Motor neuron (in vitro differentiated cells): ENCODE measurements around the gene PPL. TPM values are rescaled to one million over a fixed set of nuclear protein-coding genes. Genes with fewer than 3 reads are reported as not detected.
A peak's percentile ranks its signal among the peaks of the same experiment; 100 is the strongest.

ENCODE experiments used
- ATAC-seq, 8 experiments: fragments of 200-7000 bp; cut with Tn5 transposase; replicated peaks in 6 of 8; 2 replicates each; pipeline ENCODE4 v1.8.0; 2021; ENCODE audit warnings: mild to moderate bottlenecking in 8 of 8, moderate library complexity in 8 of 8
- H3K27ac ChIP-seq, 2 donors: fragments of 250-450 bp; sonication (Bioruptor Pico); 2 replicates each; pipeline ENCODE4 v1.9.0; 2021; ENCODE audit warnings: antibody characterized with exemption in 2 of 2, mild to moderate bottlenecking in 2 of 2, moderate library complexity in 1 of 2
- H3K4me1 ChIP-seq, 2 donors: fragments of 250-450 bp; sonication (Bioruptor Pico); replicated peaks in 1 of 2; 2 replicates each; pipeline ENCODE4 v1.6.1; 2021; ENCODE audit warnings: antibody characterized with exemption in 2 of 2, mild to moderate bottlenecking in 2 of 2, moderate library complexity in 1 of 2
- H3K4me3 ChIP-seq, 5 donors: fragments of 250-450 bp; sonication (Bioruptor Pico); 2 replicates each; pipeline ENCODE4 v1.9.0; 2021; ENCODE audit warnings: antibody characterized with exemption in 5 of 5, mild to moderate bottlenecking in 5 of 5, moderate library complexity in 4 of 5
- WGBS, 10 experiments: fragments of 450-650 bp; shearing (Covaris generic); methylation state at CpG; one replicate each; pipeline ENCODE4 v1.0.0; 2022; 5-methylcytosine and 5-hydroxymethylcytosine counted together
- in situ Hi-C, 9 experiments: fragments of 400-800 bp; cut with MboI; loops; one replicate each; pipeline ENCODE4 v1.15.0; 2021; ENCODE audit warnings: low sequenced_read_pairs in 9 of 9, low pct_unique_long_range_greater_than_20kb in 2 of 9; ENCODE audit not compliant: unreplicated experiment in 9 of 9
- total RNA-seq, 8 experiments: library from RNA; unstranded; fragments of 300-600 nt; gene quantifications; 2 replicates each; pipeline versions ENCODE4 v1.2.3 to v1.2.4, GENCODE V29; 2022

The PPL gene
- total RNA-seq, 8 experiments from 2014 or later, result 0.92 to 357 (median 3.6) TPM

DNA sequence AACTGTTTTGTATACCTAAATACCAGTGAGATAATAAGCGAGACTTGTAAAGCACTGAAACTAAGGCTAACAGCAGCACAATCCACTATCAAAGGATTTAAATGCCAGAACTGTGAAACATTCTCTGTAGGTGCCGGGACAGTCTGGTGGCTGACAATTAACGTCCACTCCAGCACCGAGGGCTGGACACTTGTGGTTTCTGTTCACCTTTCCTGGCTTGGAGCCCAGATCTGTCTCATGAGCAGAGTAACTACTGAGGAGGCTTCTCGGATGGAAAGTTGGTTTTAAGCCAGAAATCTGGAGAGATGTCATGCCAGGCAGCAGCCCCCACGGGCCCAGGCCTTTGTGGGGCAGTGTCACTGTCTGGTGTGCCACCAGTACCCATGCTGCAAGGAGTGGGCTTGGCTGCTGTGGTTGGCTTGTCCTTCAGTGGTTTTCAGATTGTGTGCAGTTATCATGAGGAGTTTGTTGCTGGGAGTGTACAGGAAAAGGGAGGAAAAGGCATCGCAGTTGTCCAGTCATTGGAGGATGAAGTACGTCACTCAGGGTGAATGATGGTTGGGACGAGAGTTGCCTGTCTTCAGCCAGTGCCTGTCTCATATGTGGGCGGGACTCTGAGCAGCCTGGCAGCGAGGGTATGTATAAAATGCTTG, 54.2 kb downstream of the PPL start:
- H3K27ac ChIP-seq, result no peak overlapping the region
- no peak overlapping the region for H3K4me3 ChIP-seq
- in situ Hi-C loops, result no loop called here
- WGBS, 10 experiments, result 49 to 100% (median 95%) methylated on average over 1 to 10 of the region's 11 CpGs; no CpG with 5 or more reads in 2 of the 10 experiments
- no peaks in the 10 kb centered on the region for H3K4me1 ChIP-seq
- peak; percentile 18 to 86 (median 34) for ATAC-seq

GRCh38 chr16:4882000-4882632, 54.8 kb downstream of the PPL start:
- ATAC-seq, result peak in 6 of 8 experiments; percentile 6 to 90 (median 23)
- in situ Hi-C loops, result no loop called here
- 0 to 100% (median 64%) methylated on average over 1 to 11 of the region's 14 CpGs; no CpG with 5 or more reads in 1 of the 10 experiments for WGBS, 10 experiments
- Histone ChIP-seq H3K4me1 (no peaks in the 10 kb centered on the region), H3K27ac (no peak overlapping the region), H3K4me3 (no peak overlapping the region)

- H3K4me1 ChIP-seq, result no peaks in the 10 kb centered on the region
- in situ Hi-C loops, result no loop called here
- ATAC-seq, result no peak
- 77 to 100% (median 94%) methylated on average over 1 to 11 of the region's 17 CpGs; no CpG with 5 or more reads in 2 of the 10 experiments for WGBS, 10 experiments
- H3K4me3 ChIP-seq, result no peak overlapping the region
- H3K27ac ChIP-seq, result no peak overlapping the region
Observed at GRCh38 chr16:4880006-4880580, 56.9 kb downstream of the PPL start.

- Histone ChIP-seq H3K4me3 (no peak overlapping the region), H3K27ac (no peak overlapping the region), H3K4me1 (no peaks in the 10 kb centered on the region)
- peak in 1 of 8 experiments; percentile 5 for ATAC-seq
- WGBS, 10 experiments, result 0 to 100% (median 57%) methylated on average over 1 to 4 of the region's 4 CpGs
- in situ Hi-C loops, result no loop called here
Observed at GRCh38 chr16:4879049-4879448, 57.9 kb downstream of the PPL start.

- H3K4me1 ChIP-seq, result no peaks in the 10 kb centered on the region
- no peak for ATAC-seq
- in situ Hi-C loops, result no loop called here
- WGBS, 10 experiments, result 92 to 100% (median 100%) methylated on average over 1 to 10 of the region's 14 CpGs; no CpG with 5 or more reads in 4 of the 10 experiments
- no peak overlapping the region for H3K4me3 ChIP-seq
- no peak overlapping the region for H3K27ac ChIP-seq
Observed at GRCh38 chr16:4877380-4877685, 59.6 kb downstream of the PPL start.

- in situ Hi-C loops, result no loop called here
- Histone ChIP-seq H3K27ac (no peak overlapping the region), H3K4me1 (no peaks in the 10 kb centered on the region), H3K4me3 (no peak overlapping the region)
- ATAC-seq, result no peak
- 81 to 100% (median 95%) methylated on average over 1 to 7 of the region's 11 CpGs; no CpG with 5 or more reads in 1 of the 10 experiments for WGBS, 10 experiments
Observed at GRCh38 chr16:4876646-4877379, 60.1 kb downstream of the PPL start.

DNA sequence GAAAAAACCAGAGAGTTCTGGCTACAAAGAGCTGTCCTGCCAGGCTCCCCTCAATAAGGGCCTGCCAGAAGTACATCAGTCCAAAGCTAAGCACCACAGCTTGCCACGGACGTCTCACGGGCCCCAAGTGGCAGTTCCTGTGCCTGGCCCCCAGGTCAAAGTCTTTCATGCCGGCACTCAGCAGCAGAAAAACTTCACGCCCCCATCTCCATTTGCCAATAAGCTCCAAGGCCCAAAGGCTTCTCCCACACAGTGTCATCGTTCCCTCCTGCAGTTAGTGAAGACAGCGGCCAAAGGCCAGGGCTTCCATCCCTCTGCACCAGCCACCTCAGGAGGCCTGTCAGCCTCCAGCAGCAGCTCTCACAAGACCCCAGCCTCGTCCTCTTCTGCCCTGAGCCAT, 62.3 kb downstream of the PPL start:
- no peak overlapping the region for H3K4me3 ChIP-seq
- H3K4me1 ChIP-seq, result no peaks in the 10 kb centered on the region
- H3K27ac ChIP-seq, result no peak overlapping the region
- WGBS, 10 experiments, result 60 to 95% (median 92%) methylated on average over 1 to 7 of the region's 8 CpGs; no CpG with 5 or more reads in 3 of the 10 experiments
- in situ Hi-C loops, result no loop called here
- no peak for ATAC-seq

DNA sequence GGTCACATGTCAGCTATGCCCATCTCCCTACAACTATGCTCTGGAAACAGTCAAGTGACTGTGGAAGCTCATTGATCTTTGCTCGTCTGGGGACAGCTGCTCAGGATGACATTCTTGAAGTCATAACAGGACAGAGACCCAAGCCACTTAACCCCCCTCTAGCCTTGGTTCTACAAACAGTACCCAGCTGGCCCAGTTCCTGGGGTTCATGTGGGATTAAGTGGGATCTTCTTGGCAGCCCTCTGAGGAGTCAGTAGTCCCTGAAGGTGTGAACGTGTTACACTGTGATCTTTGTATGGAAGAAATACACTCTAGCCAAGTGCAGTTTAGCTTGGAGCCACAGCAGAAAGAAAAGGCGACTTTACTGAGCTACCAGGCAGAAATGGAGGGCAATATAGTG, 63.9 kb downstream of the PPL start:
- no peaks in the 10 kb centered on the region for H3K4me1 ChIP-seq
- in situ Hi-C loops, result no loop called here
- ATAC-seq, result no peak
- WGBS, 10 experiments, result 63 to 100% (median 100%) methylated on average over 1 to 2 of the region's 3 CpGs; no CpG with 5 or more reads in 4 of the 10 experiments
- H3K4me3 ChIP-seq, result no peak overlapping the region
- no peak overlapping the region for H3K27ac ChIP-seq

DNA sequence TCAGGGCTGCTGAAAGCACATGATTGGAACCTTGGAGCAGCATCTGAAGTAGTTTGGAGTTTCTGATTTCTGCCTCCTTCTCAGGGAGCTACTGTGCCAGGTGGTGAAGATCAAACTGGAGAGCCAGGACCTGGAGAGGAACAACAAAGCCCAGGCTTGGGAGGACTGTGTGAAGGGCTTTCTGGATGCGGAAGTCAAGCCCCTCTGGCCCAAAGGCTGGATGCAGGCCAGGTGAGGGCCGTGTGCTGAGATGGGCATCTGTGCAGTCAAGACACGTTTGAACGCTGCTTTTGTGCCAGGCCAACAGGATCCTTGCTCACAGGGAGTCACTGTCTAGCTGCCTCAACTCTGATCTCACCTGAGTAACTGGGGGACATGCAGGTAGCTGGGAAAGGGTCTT, 65.9 kb downstream of the PPL start:
- H3K27ac ChIP-seq, result no peak overlapping the region
- WGBS, 10 experiments, result 50 to 100% (median 70%) methylated on average over 1 to 2 of the region's 4 CpGs; no CpG with 5 or more reads in 7 of the 10 experiments
- ATAC-seq, result no peak
- H3K4me3 ChIP-seq, result no peak overlapping the region
- no peaks in the 10 kb centered on the region for H3K4me1 ChIP-seq
- in situ Hi-C loops, result no loop called here

DNA sequence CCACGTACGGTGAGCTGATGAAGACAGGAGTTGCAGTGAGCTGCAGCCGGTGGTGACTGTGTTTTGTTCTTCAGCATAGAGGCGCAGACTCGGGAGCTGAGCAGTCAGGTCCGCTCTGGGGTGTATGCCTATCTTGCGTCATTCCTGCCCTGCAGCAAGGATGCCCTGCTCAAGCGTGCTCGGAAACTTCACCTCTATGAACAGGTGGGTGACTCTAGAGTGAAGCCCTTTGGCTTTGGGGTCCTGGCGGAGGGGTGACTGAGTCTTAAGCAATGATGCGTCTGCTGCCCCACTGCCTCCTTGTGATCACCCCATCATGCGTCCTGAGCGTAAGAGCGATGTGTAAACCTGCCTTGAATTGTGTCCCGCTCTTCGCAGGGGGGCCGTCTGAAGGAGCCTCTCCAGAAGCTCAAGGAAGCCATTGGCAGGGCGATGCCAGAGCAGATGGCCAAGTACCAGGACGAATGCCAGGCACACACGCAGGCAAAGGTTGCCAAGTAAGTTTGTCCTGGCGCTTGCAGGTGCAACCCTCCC, 66.7 kb downstream of the PPL start:
- 90 to 100% (median 97%) methylated on average over 4 to 10 of the region's 21 CpGs; no CpG with 5 or more reads in 4 of the 10 experiments for WGBS, 10 experiments
- no peak for ATAC-seq
- H3K4me3 ChIP-seq, result no peak overlapping the region
- in situ Hi-C loops, result no loop called here
- no peaks in the 10 kb centered on the region for H3K4me1 ChIP-seq
- no peak overlapping the region for H3K27ac ChIP-seq

DNA sequence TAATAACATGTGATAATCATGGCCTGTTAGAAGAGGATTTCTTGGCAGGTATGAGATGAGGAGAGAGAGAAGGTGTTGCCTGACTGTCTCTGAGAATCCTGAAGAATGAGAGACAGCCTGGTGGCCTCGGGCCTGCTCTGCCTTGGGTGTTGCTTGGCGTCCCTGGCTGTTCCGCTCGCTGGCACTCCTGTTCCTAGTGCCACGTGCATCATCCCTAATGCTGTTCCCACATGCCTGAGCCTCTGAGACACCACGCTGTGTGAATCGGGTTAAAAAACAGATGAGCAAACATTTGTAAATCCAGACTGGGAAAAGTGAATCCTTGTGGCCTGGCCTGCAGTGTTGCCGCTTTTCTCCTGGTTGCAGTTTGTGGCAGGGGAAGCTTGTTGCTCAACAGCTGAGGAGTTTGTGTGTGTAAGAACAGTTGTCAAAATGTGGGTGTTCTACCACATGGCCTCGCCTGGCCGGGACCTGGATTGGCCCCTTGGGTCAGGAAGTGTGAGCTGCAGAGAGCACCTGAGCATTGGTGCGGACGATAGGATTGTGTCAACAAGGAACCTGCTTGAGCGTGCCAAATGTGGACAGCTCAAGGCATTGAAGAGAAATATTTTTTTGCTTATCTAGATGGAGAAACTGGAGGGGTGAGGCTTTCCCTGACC, 67.7 kb downstream of the PPL start:
- H3K4me1 ChIP-seq, result no peaks in the 10 kb centered on the region
- in situ Hi-C loops, result no loop called here
- no peak overlapping the region for H3K27ac ChIP-seq
- ATAC-seq, result no peak
- no peak overlapping the region for H3K4me3 ChIP-seq
- 42 to 100% (median 94%) methylated on average over 1 to 10 of the region's 13 CpGs; no CpG with 5 or more reads in 1 of the 10 experiments for WGBS, 10 experiments

GRCh38 chr16:4868535-4868934, 68.4 kb downstream of the PPL start:
- Histone ChIP-seq H3K4me1 (no peaks in the 10 kb centered on the region), H3K4me3 (no peak overlapping the region), H3K27ac (no peak overlapping the region)
- ATAC-seq, result no peak
- in situ Hi-C loops, result no loop called here
- 60 to 100% (median 100%) methylated on average over 1 to 6 of the region's 7 CpGs; no CpG with 5 or more reads in 1 of the 10 experiments for WGBS, 10 experiments
